ENCODE measurements around the gene OTUD4.
"Not testable (repeated sequence)": the region's sequence is repeated elsewhere in the genome, so short reads cannot be mapped to it uniquely, and the experiment has no call there.

The OTUD4 gene

GRCh38 chr4:145177906-145178538, 2.4 kb downstream of the OTUD4 start:
- no peak for DNase-seq

DNA sequence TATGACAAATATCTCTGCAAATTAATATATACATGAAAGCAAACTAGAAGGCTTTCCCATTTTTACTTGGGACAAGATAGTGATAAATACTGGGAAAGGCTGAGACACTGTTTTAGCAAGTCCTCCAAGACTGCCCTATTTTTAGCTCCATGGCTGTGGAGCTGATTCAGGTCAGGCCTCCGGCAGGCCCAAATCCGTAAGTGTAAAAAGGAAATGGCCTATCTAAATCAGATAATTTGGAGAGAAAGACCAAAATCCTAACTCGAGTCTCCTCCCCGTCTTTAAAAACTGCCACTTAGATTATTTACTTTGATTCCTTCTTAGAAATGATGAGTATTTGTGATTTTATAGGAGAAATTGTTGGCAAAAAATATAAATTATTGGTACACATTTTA, 2.9 kb downstream of the OTUD4 start:
- DNase-seq, result no peak

DNA sequence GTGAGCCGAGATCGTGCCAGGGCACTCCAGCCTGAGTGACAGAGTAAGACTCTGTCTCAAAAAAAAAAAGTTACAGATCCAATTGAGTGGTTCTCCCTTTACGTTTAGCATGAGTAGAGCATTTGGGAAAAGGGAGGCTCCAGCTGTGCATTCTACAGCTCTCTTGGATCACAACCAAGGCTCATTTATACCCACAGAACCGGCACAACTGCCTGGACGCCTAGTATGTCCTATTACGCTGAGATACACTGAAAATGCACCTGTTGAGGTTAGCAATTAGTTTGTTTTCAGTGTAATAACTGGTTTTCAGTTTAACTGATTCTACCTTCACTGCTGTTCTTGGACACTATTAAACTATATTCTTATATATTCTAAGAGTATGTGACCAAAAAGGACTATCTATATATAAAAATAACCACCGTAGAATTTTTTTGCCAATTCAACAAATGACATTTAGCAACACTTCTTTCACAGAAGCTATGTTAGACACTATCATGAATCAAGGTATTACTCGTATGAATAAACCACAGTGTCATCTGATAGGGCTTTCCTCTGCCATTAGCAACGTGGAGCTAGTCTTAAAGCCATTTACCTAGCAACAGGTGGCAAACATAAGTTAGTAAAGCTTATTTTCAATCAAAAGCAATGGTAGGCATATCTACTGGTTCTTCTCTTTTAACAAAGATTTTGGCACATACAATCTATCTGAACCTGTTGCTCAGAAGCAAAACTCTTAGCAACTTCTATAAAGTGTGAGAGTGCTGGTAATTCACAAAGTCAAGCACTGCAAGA, 3.6 kb downstream of the OTUD4 start:
- DNase-seq, result no peak

GRCh38 chr4:145171911-145172310, 8.5 kb downstream of the OTUD4 start:
- DNase-seq, result no peak

DNA sequence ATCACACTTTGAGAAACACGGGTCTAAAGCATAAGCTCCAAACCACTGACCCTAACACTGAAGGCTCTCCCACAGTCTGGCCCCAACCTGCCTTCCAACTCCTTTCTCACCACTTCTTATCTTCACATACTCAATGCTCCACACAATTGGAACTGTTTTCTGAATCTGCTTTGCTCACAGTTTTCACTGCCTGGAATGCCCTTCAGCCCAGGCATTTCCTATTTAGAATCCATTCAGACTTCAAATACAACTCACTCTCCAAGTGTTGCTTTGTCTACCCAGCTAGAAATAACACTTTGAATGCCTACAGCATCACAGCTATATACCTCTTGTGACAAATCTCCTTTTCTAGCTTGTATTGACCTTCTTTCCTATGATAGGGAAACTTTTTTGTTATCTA, 10.2 kb downstream of the OTUD4 start:
- DNase-seq, result no peak

- no peak for DNase-seq
Observed at GRCh38 chr4:145168581-145169187, 11.7 kb downstream of the OTUD4 start.

GRCh38 chr4:145167887-145168286, 12.5 kb downstream of the OTUD4 start:
- DNase-seq, result no peak

GRCh38 chr4:145161549-145161948, 18.8 kb downstream of the OTUD4 start:
- no peak for DNase-seq

- no peak for DNase-seq
Observed at GRCh38 chr4:145156986-145157385, 23.4 kb downstream of the OTUD4 start.

GRCh38 chr4:145155268-145155870, 25.0 kb downstream of the OTUD4 start:
- DNase-seq, result no peak

- DNase-seq, result no peak
Observed at GRCh38 chr4:145154573-145154972, 25.8 kb downstream of the OTUD4 start.

- no peak for DNase-seq
Observed at GRCh38 chr4:145153904-145154298, 26.5 kb downstream of the OTUD4 start.

DNA sequence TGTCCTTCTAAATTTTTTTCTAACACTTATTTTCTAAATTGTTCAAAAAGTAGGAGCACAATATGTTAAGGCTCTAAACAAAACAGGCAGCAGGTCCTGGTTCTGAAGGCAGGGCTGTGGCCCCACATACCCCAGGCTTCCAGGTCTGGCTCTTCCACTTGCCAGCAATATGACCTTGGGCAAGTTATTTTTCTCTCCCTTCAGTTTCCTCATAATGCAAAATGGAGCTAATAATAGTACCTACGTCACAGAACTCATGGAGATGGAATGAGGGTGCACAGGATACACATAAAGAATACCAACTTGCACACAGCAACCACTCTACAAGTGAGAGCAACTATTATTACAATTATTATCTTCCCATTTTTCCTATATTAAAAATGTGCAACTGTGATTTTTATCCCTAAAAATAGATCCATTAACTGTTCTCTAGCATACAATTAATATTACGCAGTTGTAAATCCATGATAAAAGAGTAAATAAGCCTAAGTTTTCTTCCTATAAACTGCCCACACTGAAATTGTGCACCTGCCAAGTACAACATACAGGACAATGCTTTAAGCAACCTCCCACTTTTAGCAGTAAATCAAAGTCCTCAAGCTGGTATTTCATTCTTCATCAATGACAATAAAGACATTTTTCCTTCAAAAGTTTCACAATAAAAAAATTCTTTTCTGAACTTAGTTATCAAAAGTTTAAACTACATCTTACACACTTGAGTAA, 27.0 kb downstream of the OTUD4 start:
- DNase-seq, result no peak

GRCh38 chr4:145148980-145149379, 31.4 kb downstream of the OTUD4 start:
- DNase-seq, result no peak

DNA sequence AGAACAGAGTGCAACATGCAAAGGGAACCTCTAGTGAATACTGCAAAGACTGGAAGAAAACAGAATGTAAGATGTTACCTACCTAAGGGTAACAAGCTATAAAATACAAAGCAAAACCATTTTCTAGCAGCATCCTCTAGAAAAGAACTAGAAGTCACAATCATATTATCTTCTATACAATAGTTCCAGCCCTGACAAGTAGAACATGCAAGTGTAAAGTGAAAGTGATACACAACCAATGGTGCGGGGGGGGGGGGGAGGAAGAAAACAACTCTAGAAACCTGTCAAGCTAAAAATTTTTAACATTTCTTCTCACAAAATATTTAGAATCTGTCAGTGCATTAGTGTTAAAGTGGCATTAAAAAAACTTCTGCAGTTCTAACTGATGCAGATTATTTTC, 44.2 kb downstream of the OTUD4 start:
- not testable (repeated sequence) for DNase-seq

DNA sequence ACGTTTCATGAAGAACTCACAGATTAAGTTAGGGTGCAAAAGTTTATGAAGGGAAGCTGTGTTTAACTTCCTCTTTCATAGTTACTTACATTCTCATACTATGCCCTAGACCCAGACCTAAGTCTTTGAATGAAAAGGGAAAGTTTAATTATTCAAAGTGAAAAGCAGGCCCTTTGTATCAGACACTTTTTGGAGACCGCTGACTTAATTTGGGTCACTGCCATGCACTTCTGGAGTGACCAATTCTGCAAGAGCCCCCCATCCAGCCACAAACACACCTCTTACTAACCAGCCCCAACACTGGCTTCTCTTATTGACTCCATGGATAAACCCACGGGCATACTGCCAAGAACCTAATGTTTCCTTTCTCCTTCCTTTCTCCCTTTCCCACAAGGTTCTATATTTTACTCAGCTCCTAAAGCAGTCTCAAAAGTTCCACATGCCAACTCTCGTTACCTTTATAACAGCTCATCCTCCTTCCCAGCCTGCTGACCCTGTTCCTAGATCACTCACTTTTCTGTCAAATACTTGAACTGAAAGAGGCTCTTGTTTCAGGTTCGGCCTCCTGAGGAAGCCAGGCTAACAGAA, 47.8 kb downstream of the OTUD4 start:
- DNase-seq, result no peak

- DNase-seq, result no peak
Observed at GRCh38 chr4:145131848-145132247, 48.5 kb downstream of the OTUD4 start.

GRCh38 chr4:145130788-145131399, 49.5 kb downstream of the OTUD4 start:
- DNase-seq, result no peak

GRCh38 chr4:145130130-145130529, 50.3 kb downstream of the OTUD4 start:
- DNase-seq, result no peak

DNA sequence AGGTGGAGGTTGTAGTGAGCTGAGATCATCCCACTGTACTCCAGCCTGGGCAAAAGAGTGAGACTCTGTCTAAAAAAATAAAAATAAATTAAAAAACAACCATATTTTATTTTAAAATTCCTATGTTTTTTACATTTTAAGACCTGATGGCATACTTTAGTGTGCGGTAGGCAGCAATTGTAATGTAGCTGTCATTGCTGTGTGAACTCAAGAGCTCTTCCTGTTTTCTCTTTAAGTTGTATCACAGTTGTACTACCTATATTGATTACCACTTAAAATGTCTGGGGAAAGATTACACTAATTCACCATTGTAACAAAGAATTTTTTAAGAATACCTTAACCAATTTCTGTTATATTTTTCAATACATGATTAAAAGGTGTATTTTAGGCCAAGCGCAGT, 55.0 kb downstream of the OTUD4 start:
- DNase-seq, result no peak

- no peak for DNase-seq
Observed at GRCh38 chr4:145108128-145108527, 72.3 kb downstream of the OTUD4 start.

- no peak for DNase-seq
Observed at GRCh38 chr4:145107126-145107525, 73.3 kb downstream of the OTUD4 start.
